SIG-M5 (cell line): ENCODE measurements around the gene CAPN8.

Experiments
- DNase-seq: peaks from one replicate; lab custom pipeline; 2025; lab: John Stamatoyannopoulos, UW

Gene CAPN8

GRCh38 chr1:223665592-223666312 is at the start of gene CAPN8:
Gene CAPN8, minus strand, starts transcription at chr1:223665701. Its CDS starts 55 bp downstream, at chr1:223665646.
- no peak for DNase-seq

- no peak for DNase-seq
Observed at GRCh38 chr1:223714849-223715603, 49.5 kb upstream of the CAPN8 start.

- no peak for DNase-seq
Observed at GRCh38 chr1:223714421-223714724, 48.9 kb upstream of the CAPN8 start.

- DNase-seq: no peak
Observed at GRCh38 chr1:223713546-223714420, 48.3 kb upstream of the CAPN8 start.

GRCh38 chr1:223712850-223713474 is 47.5 kb upstream of the CAPN8 start:
- DNase-seq: no peak

GRCh38 chr1:223712194-223712849 is 46.8 kb upstream of the CAPN8 start, which contains the start of gene CAPN2:
Gene CAPN2, plus strand, starts transcription at chr1:223712539. Its CDS starts 102 bp downstream, at chr1:223712641.
- DNase-seq: no peak

GRCh38 chr1:223711747-223712193 is 46.3 kb upstream of the CAPN8 start:
- DNase-seq: no peak

- no peak for DNase-seq
Observed at GRCh38 chr1:223711173-223711572, 45.7 kb upstream of the CAPN8 start.

GRCh38 chr1:223710179-223711133 is 45.0 kb upstream of the CAPN8 start:
- DNase-seq: no peak

GRCh38 chr1:223709598-223709997 is 44.1 kb upstream of the CAPN8 start:
- no peak for DNase-seq

GRCh38 chr1:223708651-223709268 is 43.3 kb upstream of the CAPN8 start:
- no peak for DNase-seq

- DNase-seq: no peak
Observed at GRCh38 chr1:223708001-223708359, 42.5 kb upstream of the CAPN8 start.

GRCh38 chr1:223707256-223708000 is 41.9 kb upstream of the CAPN8 start:
- no peak for DNase-seq

GRCh38 chr1:223706077-223706973 is 40.8 kb upstream of the CAPN8 start:
- DNase-seq: no peak

GRCh38 chr1:223704921-223705878 is 39.7 kb upstream of the CAPN8 start:
- DNase-seq: no peak

GRCh38 chr1:223703668-223704013 is 38.1 kb upstream of the CAPN8 start:
- DNase-seq: no peak
